ENCODE data around the gene PMAIP1.

Gene PMAIP1

GRCh38 chr18:59926131-59926530 is 26.3 kb downstream of the PMAIP1 start:
- Histone ChIP-seq H3K4me3 (ENCODE audit: insufficient read depth, low read length, poor library complexity, severe bottlenecking) (no peak overlapping the region), H3K9ac (ENCODE audit: low read length) (no peak overlapping the region), H2AFZ (ENCODE audit: low read depth, low read length, severe bottlenecking) (no peak overlapping the region), H3K27ac (ENCODE audit: low read depth, low read length) (no peak overlapping the region), H4K20me1 (ENCODE audit: low read depth, low read length) (no peaks in the 10 kb centered on the region), H3K4me2 (ENCODE audit: low read depth, low read length, poor library complexity, severe bottlenecking) (no peak overlapping the region), H3K27me3 (ENCODE audit: low read length) (no peaks in the 10 kb centered on the region), H3F3A (ENCODE audit: insufficient read depth) (no peaks in the 10 kb centered on the region), H3K9me3 (ENCODE audit: insufficient read depth, low read length) (no peaks in the 10 kb centered on the region), H3K9me2 (replicated peaks; ENCODE audit: insufficient read depth, low read length) (no peaks in the 10 kb centered on the region), H3K36me3 (ENCODE audit: low read length) (no peaks in the 10 kb centered on the region), H3K79me2 (ENCODE audit: insufficient read depth, low read length) (no peaks in the 10 kb centered on the region)
- no peak for TF ChIP-seq CTCF (IDR thresholded peaks at IDR 0.05; ENCODE audit: insufficient read depth, low read length, poor library complexity, severe bottlenecking)
- TF ChIP-seq EZH2phosphoT487 (conservative IDR thresholded peaks at IDR 0.05; ENCODE audit: low read length): no peak

- Histone ChIP-seq H3K9me3 (ENCODE audit: insufficient read depth, low read length) (no peaks in the 10 kb centered on the region), H3K27me3 (ENCODE audit: low read length) (no peaks in the 10 kb centered on the region), H3K4me2 (ENCODE audit: low read depth, low read length, poor library complexity, severe bottlenecking) (no peak overlapping the region), H3K9ac (ENCODE audit: low read length) (no peak overlapping the region), H3K79me2 (ENCODE audit: insufficient read depth, low read length) (no peaks in the 10 kb centered on the region), H3K36me3 (ENCODE audit: low read length) (no peaks in the 10 kb centered on the region), H3K9me2 (replicated peaks; ENCODE audit: insufficient read depth, low read length) (no peaks in the 10 kb centered on the region), H3K4me3 (ENCODE audit: insufficient read depth, low read length, poor library complexity, severe bottlenecking) (no peak overlapping the region), H2AFZ (ENCODE audit: low read depth, low read length, severe bottlenecking) (no peak overlapping the region), H3F3A (ENCODE audit: insufficient read depth) (no peaks in the 10 kb centered on the region), H3K27ac (ENCODE audit: low read depth, low read length) (no peak overlapping the region), H4K20me1 (ENCODE audit: low read depth, low read length) (no peaks in the 10 kb centered on the region)
- no peak for TF ChIP-seq EZH2phosphoT487 (conservative IDR thresholded peaks at IDR 0.05; ENCODE audit: low read length)
- TF ChIP-seq CTCF (IDR thresholded peaks at IDR 0.05; ENCODE audit: insufficient read depth, low read length, poor library complexity, severe bottlenecking): no peak
Observed at GRCh38 chr18:59927246-59927825, 27.5 kb downstream of the PMAIP1 start.

- no peaks in the 10 kb centered on the region for H3K9me3 ChIP-seq (ENCODE audit: insufficient read depth, low read length)
- no peak overlapping the region for H2AFZ ChIP-seq (ENCODE audit: low read depth, low read length, severe bottlenecking)
- H3F3A ChIP-seq (ENCODE audit: insufficient read depth): no peaks in the 10 kb centered on the region
- H3K36me3 ChIP-seq (ENCODE audit: low read length): no peaks in the 10 kb centered on the region
- TF ChIP-seq EZH2phosphoT487 (conservative IDR thresholded peaks at IDR 0.05; ENCODE audit: low read length) (no peak), CTCF (IDR thresholded peaks at IDR 0.05; ENCODE audit: insufficient read depth, low read length, poor library complexity, severe bottlenecking) (no peak)
- no peak overlapping the region for H3K4me3 ChIP-seq (ENCODE audit: insufficient read depth, low read length, poor library complexity, severe bottlenecking)
- no peak overlapping the region for H3K27ac ChIP-seq (ENCODE audit: low read depth, low read length)
- H3K27me3 ChIP-seq (ENCODE audit: low read length): no peaks in the 10 kb centered on the region
- no peaks in the 10 kb centered on the region for H3K9me2 ChIP-seq (replicated peaks; ENCODE audit: insufficient read depth, low read length)
- no peaks in the 10 kb centered on the region for H3K79me2 ChIP-seq (ENCODE audit: insufficient read depth, low read length)
- H3K4me2 ChIP-seq (ENCODE audit: low read depth, low read length, poor library complexity, severe bottlenecking): no peak overlapping the region
- no peaks in the 10 kb centered on the region for H4K20me1 ChIP-seq (ENCODE audit: low read depth, low read length)
- H3K9ac ChIP-seq (ENCODE audit: low read length): no peak overlapping the region
Observed at GRCh38 chr18:59928201-59928600, 28.4 kb downstream of the PMAIP1 start.
